GM18520 (cell line): ENCODE measurements around the gene TRAF4.
"Not testable (repeated sequence)": the region's sequence is repeated elsewhere in the genome, so short reads cannot be mapped to it uniquely, and the experiment has no call there.

Experiments used
- ATAC-seq: cut with Tn5 transposase; IDR thresholded peaks from one replicate; pipeline ENCODE4 v1.9.1; 2021; ENCODE audit not compliant: unreplicated experiment

The TRAF4 gene

GRCh38 chr17:28726627-28727491, 17.0 kb upstream of the TRAF4 start:
- ATAC-seq: peak; percentile 29

- ATAC-seq: peak; percentile 25
These were observed 15.2 kb upstream of the TRAF4 start, which contains the start of gene NEK8 for GRCh38 chr17:28728364-28729200. Gene NEK8, plus strand, starts transcription at chr17:28728788. Its CDS starts 26 bp downstream, at chr17:28728814.

GRCh38 chr17:28729950-28730330, 13.9 kb upstream of the TRAF4 start:
- ATAC-seq: no peak

- ATAC-seq: no peak
These were observed 10.5 kb upstream of the TRAF4 start for GRCh38 chr17:28733346-28733745.

- ATAC-seq: no peak
These were observed 9.0 kb upstream of the TRAF4 start for GRCh38 chr17:28734712-28735241.

- no peak for ATAC-seq
These were observed 8.5 kb upstream of the TRAF4 start for GRCh38 chr17:28735242-28735722.

- ATAC-seq: not testable (repeated sequence)
These were observed 7.7 kb upstream of the TRAF4 start for GRCh38 chr17:28735913-28736769.

- ATAC-seq: no peak
These were observed 6.5 kb upstream of the TRAF4 start for GRCh38 chr17:28737316-28737715.

GRCh38 chr17:28737770-28738679, 5.8 kb upstream of the TRAF4 start:
- peak; percentile 57 for ATAC-seq

GRCh38 chr17:28738680-28739384, 5.0 kb upstream of the TRAF4 start:
- peak; percentile 23 for ATAC-seq

- ATAC-seq: no peak
These were observed 3.1 kb upstream of the TRAF4 start for GRCh38 chr17:28740406-28741357.

- ATAC-seq: no peak
These were observed 2.2 kb upstream of the TRAF4 start for GRCh38 chr17:28741358-28742349.

GRCh38 chr17:28744104-28744971, 527 bp downstream of the TRAF4 start:
- peak; percentile 25 for ATAC-seq

GRCh38 chr17:28744972-28745785, 1.4 kb downstream of the TRAF4 start:
- ATAC-seq: no peak
